GM13976 (cell line): ENCODE results near the gene RIN3.

Source experiments
- DNase-seq: peaks from one replicate; pipeline ENCODE4 v3.0.0; 2012; ENCODE audit warnings: low spot score
- CTCF ChIP-seq: IDR thresholded peaks from 2 replicates; pipeline ENCODE4 v1.5.1; 2012; ENCODE audit warnings: borderline replicate concordance, mild to moderate bottlenecking; ENCODE audit not compliant: insufficient read depth; ENCODE audit errors: extremely low read depth, missing control alignments, control extremely low read depth
- in situ Hi-C: fragments of 300-500 bp; cut with MboI; formaldehyde crosslinking; loops from one replicate; pipeline ENCODE4 v1.12.0; 2022; ENCODE audit warnings: low sequenced_read_pairs, mixed read lengths, inconsistent platforms; ENCODE audit not compliant: unreplicated experiment

Gene RIN3

GRCh38 chr14:92484132-92484823, 29.3 kb upstream of the RIN3 start:
- no peak for TF ChIP-seq CTCF
- no peak for DNase-seq
- in situ Hi-C loops = no loop called here

GRCh38 chr14:92486881-92487280, 26.7 kb upstream of the RIN3 start:
- DNase-seq = no peak
- in situ Hi-C loops = no loop called here
- no peak for TF ChIP-seq CTCF

- in situ Hi-C loops = no loop called here
- DNase-seq = no peak
Measured at GRCh38 chr14:92487513-92488133, 26.0 kb upstream of the RIN3 start.

DNA sequence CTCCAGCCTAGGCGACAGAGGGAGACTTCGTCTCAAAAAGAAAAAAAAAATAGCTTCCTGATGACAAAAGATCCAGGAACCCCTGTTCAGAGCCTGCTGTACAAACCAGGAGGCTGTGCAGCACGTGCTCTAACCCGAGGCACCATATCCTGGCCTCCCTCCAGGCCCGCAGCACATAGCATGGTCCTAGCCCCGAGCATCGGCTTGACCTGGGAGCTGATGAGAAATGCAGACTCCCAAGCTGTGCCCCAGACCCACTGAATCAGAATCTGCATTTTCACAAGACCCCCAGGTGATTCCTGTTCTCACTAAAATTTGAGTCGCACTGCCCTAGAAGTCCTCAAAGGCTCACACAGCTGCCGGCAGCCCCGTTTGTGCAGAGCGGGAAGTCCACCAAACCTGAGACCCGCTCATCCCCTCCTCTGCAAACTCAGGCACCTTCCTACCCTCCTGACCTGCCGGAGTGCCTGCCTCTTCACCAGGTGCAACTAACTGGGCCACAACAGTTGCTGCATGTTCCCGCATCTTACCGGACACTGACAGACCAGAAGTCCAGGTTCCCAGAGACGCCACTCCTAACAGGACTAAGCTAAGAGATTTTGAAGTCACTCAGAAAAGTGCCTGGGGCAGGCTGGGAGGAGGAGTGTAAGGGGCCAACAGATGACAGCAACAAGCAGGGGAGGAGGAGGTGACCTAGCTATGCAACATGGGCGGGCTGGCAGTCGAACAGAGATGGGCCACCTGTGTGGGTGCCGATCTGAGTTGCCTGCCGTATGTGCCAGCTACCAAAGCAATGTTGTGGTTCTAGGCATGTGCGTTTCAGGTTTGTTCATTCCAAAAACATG, 24.0 kb upstream of the RIN3 start:
- in situ Hi-C loops = no loop called here

More at GRCh38 chr14:92487513-92488133, 26.0 kb upstream of the RIN3 start:
- no peak for TF ChIP-seq CTCF

DNA sequence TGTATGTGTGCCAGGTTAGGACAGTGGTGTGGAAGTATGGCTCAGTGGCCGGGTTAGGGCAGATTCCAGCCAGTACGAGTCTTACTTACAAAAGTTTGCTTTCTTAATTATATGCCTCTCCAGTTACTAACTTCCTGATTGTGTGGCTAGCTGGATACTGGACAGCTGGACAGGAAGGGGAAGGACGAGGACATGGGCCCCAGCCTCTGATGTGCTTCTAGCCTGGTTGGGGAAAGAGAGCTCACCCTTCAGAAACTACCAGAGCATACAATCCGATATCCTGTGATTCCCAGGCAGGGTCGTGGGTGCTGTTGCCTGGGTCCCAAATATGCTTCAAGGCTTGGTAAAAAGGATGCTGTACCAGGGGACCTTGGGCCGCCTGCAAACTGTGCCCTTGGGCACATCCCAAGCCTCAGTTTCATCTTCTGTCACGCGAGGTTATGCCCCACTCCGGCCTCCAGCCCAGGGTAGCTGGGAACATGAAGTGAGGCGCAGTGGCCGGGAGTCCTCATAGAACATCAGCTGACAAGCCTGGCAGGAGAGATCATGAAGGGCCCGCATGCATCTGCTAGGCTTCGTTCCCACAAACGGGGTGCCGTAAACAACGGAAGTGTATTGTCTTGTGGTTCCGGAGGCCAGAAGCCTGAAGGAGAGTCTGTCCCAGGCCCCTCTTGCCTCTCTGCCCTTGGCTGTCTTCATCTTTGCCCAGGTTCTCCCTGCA, 23.2 kb upstream of the RIN3 start:
- in situ Hi-C loops = no loop called here
- no peak for DNase-seq
- TF ChIP-seq CTCF = no peak

More for the DNA sequence above, 24.0 kb upstream of the RIN3 start:
- TF ChIP-seq CTCF = no peak
- no peak for DNase-seq

DNA sequence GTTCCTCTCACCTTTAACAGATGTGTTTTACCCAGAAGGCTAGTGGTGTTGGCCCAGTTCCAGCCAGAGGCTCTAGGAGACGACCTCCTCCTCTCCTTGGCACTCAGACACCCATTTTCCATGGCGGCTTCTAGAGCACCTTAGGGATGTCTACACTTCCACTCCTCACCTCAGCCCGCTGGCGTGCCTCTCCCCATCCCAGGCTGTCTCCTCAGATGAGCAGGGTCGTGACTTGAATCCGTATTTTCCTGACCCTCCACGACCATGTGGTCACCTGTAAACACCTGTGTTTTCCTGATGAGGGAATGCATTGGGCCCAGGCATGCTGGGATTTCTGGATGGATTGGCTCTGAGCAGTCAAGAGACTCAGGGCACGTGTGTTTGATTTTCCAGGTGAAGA, 21.8 kb upstream of the RIN3 start:
- no peak for TF ChIP-seq CTCF
- DNase-seq = no peak
- in situ Hi-C loops = no loop called here
